Keratinocyte (primary cell): Measurements from ENCODE around the gene KDELR1. TPM values are rescaled to one million over a fixed set of nuclear protein-coding genes. Genes with fewer than 3 reads are reported as not detected.

Source experiments
- DNase-seq: peaks from one replicate; pipeline ENCODE4 v3.0.0-alpha.2; 2011; ENCODE audit warnings: low read depth, missing footprints, low spot score
- FAIRE-seq: peaks from 2 replicates; lab custom pipeline; 2011; peaks lifted over from hg19 to GRCh38; lab: Jason Lieb, UNC
- H2AFZ ChIP-seq: 2 replicates; pipeline ENCODE4 v1.6.0; 2012; ENCODE audit warnings: low read length, control low read depth, inconsistent platforms; ENCODE audit not compliant: control insufficient read depth
- H3K27ac ChIP-seq: 2 replicates; pipeline ENCODE4 v1.5.1; 2011; ENCODE audit warnings: low read length; ENCODE audit not compliant: control insufficient read depth, insufficient read depth
- H3K27me3 ChIP-seq: 3 replicates; pipeline ENCODE4 v1.6.0; 2011; ENCODE audit warnings: low read length; ENCODE audit not compliant: control insufficient read depth, insufficient read depth; ENCODE audit errors: extremely low read depth
- H3K36me3 ChIP-seq, 2 experiments: 2 replicates in 1 of 2; 3 replicates in 1 of 2; pipeline ENCODE4 v1.5.1; 2011; ENCODE audit warnings: low read length in 2 of 2, mild to moderate bottlenecking in 1 of 2; ENCODE audit not compliant: control insufficient read depth in 2 of 2, insufficient read depth in 2 of 2; ENCODE audit errors: extremely low read depth in 1 of 2
- H3K4me1 ChIP-seq: 3 replicates; pipeline ENCODE4 v1.5.1; 2011; ENCODE audit warnings: low read length; ENCODE audit not compliant: control insufficient read depth, insufficient read depth; ENCODE audit errors: extremely low read depth
- H3K4me2 ChIP-seq: 3 replicates; pipeline ENCODE4 v1.6.0; 2011; ENCODE audit warnings: low read depth, low read length; ENCODE audit not compliant: control insufficient read depth, insufficient read depth; ENCODE audit errors: extremely low read depth
- H3K4me3 ChIP-seq, 3 experiments: fragments of 200-600 bp in 1 of 3; sonication (generic) in 1 of 3; 2 replicates in 2 of 3; 3 replicates in 1 of 3; pipeline ENCODE4 v1.5.1; 2011 to 2016; ENCODE audit warnings: low read length in 3 of 3, mild to moderate bottlenecking in 3 of 3, control low read depth in 2 of 3, inconsistent platforms in 1 of 3, low read depth in 1 of 3, mixed read lengths in 1 of 3, mixed run types in 1 of 3, moderate library complexity in 1 of 3; ENCODE audit not compliant: control insufficient read depth in 2 of 3, insufficient read depth in 2 of 3; ENCODE audit errors: extremely low read depth in 1 of 3
- H3K79me2 ChIP-seq: 2 replicates; pipeline ENCODE4 v1.6.0; 2012; ENCODE audit warnings: low read length; ENCODE audit not compliant: control insufficient read depth, insufficient read depth
- H3K9ac ChIP-seq: 3 replicates; pipeline ENCODE4 v1.6.0; 2011; ENCODE audit warnings: low read length; ENCODE audit not compliant: control insufficient read depth, insufficient read depth; ENCODE audit errors: extremely low read depth
- H3K9me1 ChIP-seq: 3 replicates; pipeline ENCODE4 v1.6.0; 2011; ENCODE audit warnings: low read length; ENCODE audit not compliant: control insufficient read depth, insufficient read depth; ENCODE audit errors: extremely low read depth
- H3K9me3 ChIP-seq: 2 replicates; pipeline ENCODE4 v1.5.1; 2012; ENCODE audit warnings: low read depth, low read length; ENCODE audit not compliant: control insufficient read depth
- H4K20me1 ChIP-seq: 3 replicates; pipeline ENCODE4 v1.6.0; 2011; ENCODE audit warnings: low read length; ENCODE audit not compliant: control insufficient read depth, insufficient read depth; ENCODE audit errors: extremely low read depth
- CTCF ChIP-seq, 3 experiments: IDR thresholded peaks in 1 of 3; conservative IDR thresholded peaks in 1 of 3; optimal IDR thresholded peaks in 1 of 3; 2 replicates in 2 of 3; 3 replicates in 1 of 3; pipeline versions ENCODE3 to v1.5.1; 2011; ENCODE audit warnings: low read length in 3 of 3, mild to moderate bottlenecking in 3 of 3, moderate library complexity in 2 of 3, control low read depth in 1 of 3, inconsistent platforms in 1 of 3; ENCODE audit not compliant: insufficient read depth in 2 of 3; ENCODE audit errors: extremely low read depth in 1 of 3
- EZH2 ChIP-seq: IDR thresholded peaks from one replicate; pipeline ENCODE4 v1.6.1; 2012; ENCODE audit warnings: inconsistent platforms, mild to moderate bottlenecking, low read length, moderate library complexity
- dilution Hi-C: fragments of 300-500 bp; cut with MboI; formaldehyde crosslinking; loops from one replicate; pipeline ENCODE4 v1.7.0; 2020; ENCODE audit warnings: low sequenced_read_pairs; ENCODE audit not compliant: extremely low pct_ligation_motif_present
- polyA plus RNA-seq, 5 experiments: library from polyadenylated mRNA; depleted of rRNA in 3 of 5; stranded (reverse) in 3 of 5; stranded (forward) in 1 of 5; unstranded in 1 of 5; fragments of >200 nt; gene quantifications; 1 replicate in 1 of 5; 2 replicates in 3 of 5; 3 replicates in 1 of 5; pipeline versions ENCODE4 v1.2.1 to v1.2.3, GENCODE V29; 2011 to 2012; ENCODE audit warnings: missing spikeins in 2 of 5, low read depth in 1 of 5, low replicate concordance in 1 of 5

KDELR1 gene
- polyA plus RNA-seq, 1 donor (not counting 4 experiments of a cell fraction or from before 2014, with no cell fraction given) = 105 TPM

- Histone ChIP-seq H3K36me3 (no peaks in the 10 kb centered on the region), H3K9me3 (no peaks in the 10 kb centered on the region), H2AFZ (no peak overlapping the region), H3K9me1 (no peaks in the 10 kb centered on the region), H3K9ac (no peak overlapping the region), H3K4me3 (no peak overlapping the region), H3K4me2 (no peak overlapping the region), H3K4me1 (peaks cover 3% of the 10 kb centered on the region), H4K20me1 (no peaks in the 10 kb centered on the region), H3K27me3 (no peaks in the 10 kb centered on the region), H3K79me2 (no peaks in the 10 kb centered on the region), H3K27ac (no peak overlapping the region)
- DNase-seq = no peak
- FAIRE-seq = no peak
- dilution Hi-C loops = no loop called here
- no peak for TF ChIP-seq EZH2
Observed at GRCh38 chr19:48348045-48348444, 43.3 kb downstream of the KDELR1 start.

GRCh38 chr19:48346191-48346590 is 45.2 kb downstream of the KDELR1 start:
- DNase-seq (no peak), FAIRE-seq (no peak)
- TF ChIP-seq EZH2 = no peak
- TF ChIP-seq CTCF (optimal IDR thresholded peaks at IDR 0.05 in 1 of 3, IDR thresholded peaks at IDR 0.05 in 1 of 3, conservative IDR thresholded peaks at IDR 0.05 in 1 of 3; ENCODE audit: extremely low read depth in 1 of 3, insufficient read depth in 2 of 3, low read length in 3 of 3) = no peak
- H3K9ac ChIP-seq = no peak overlapping the region
- H3K27me3 ChIP-seq = no peaks in the 10 kb centered on the region
- dilution Hi-C loops = no loop called here
- no peak overlapping the region for H3K4me3 ChIP-seq
- no peak overlapping the region for H3K27ac ChIP-seq
- no peaks in the 10 kb centered on the region for H3K79me2 ChIP-seq
- H3K9me1 ChIP-seq = no peaks in the 10 kb centered on the region
- H4K20me1 ChIP-seq = no peaks in the 10 kb centered on the region
- no peaks in the 10 kb centered on the region for H3K36me3 ChIP-seq
- H3K9me3 ChIP-seq = no peaks in the 10 kb centered on the region
- H2AFZ ChIP-seq = no peak overlapping the region
- H3K4me1 ChIP-seq = peaks cover 11% of the 10 kb centered on the region
- no peak overlapping the region for H3K4me2 ChIP-seq

- no peak overlapping the region for H3K9ac ChIP-seq
- no peaks in the 10 kb centered on the region for H3K9me3 ChIP-seq
- no peak overlapping the region for H3K4me3 ChIP-seq
- peaks cover 18% of the 10 kb centered on the region for H3K4me1 ChIP-seq
- no peaks in the 10 kb centered on the region for H4K20me1 ChIP-seq
- H3K27ac ChIP-seq = no peak overlapping the region
- dilution Hi-C loops = no loop called here
- no peaks in the 10 kb centered on the region for H3K27me3 ChIP-seq
- H3K9me1 ChIP-seq = no peaks in the 10 kb centered on the region
- TF ChIP-seq EZH2 = no peak
- no peak for TF ChIP-seq CTCF (optimal IDR thresholded peaks at IDR 0.05 in 1 of 3, IDR thresholded peaks at IDR 0.05 in 1 of 3, conservative IDR thresholded peaks at IDR 0.05 in 1 of 3; ENCODE audit: extremely low read depth in 1 of 3, insufficient read depth in 2 of 3, low read length in 3 of 3)
- no peak overlapping the region for H2AFZ ChIP-seq
- DNase-seq (no peak), FAIRE-seq (no peak)
- no peaks in the 10 kb centered on the region for H3K79me2 ChIP-seq
- H3K36me3 ChIP-seq = no peaks in the 10 kb centered on the region
- no peak overlapping the region for H3K4me2 ChIP-seq
Observed at GRCh38 chr19:48344892-48345291, 46.5 kb downstream of the KDELR1 start.
